Esophagus muscularis mucosa (tissue), 4 donors: Measurements from ENCODE around the gene COL5A1. TPM values are rescaled to one million over a fixed set of nuclear protein-coding genes. Genes with fewer than 3 reads are reported as not detected.

Experiments
- DNase-seq: peaks from one replicate; pipeline ENCODE4 v3.0.0-alpha.2; 2017; ENCODE audit errors: extremely low spot score
- H3K27ac ChIP-seq, 4 donors: fragments of 200-600 bp; sonication (generic); replicated peaks in 1 of 4; 1 replicate in 3 of 4; 2 replicates in 1 of 4; pipeline ENCODE4 v1.5.1; 2016 to 2019; ENCODE audit warnings: mild to moderate bottlenecking in 1 of 4
- H3K27me3 ChIP-seq, 4 donors: fragments of 200-600 bp; sonication (generic); one replicate each; pipeline versions ENCODE4 v1.5.1 to v1.6.0; 2016 to 2019
- H3K36me3 ChIP-seq, 4 donors: fragments of 200-600 bp; sonication (generic); one replicate each; pipeline ENCODE4 v1.5.1; 2016 to 2019
- H3K4me1 ChIP-seq, 4 donors: fragments of 200-600 bp; sonication (generic); one replicate each; pipeline ENCODE4 v1.5.1; 2016 to 2019
- H3K4me3 ChIP-seq, 4 donors: fragments of 200-600 bp; sonication (generic); 1 replicate in 2 of 4; 2 replicates in 2 of 4; pipeline ENCODE4 v1.5.1; 2016 to 2019; ENCODE audit warnings: mild to moderate bottlenecking in 4 of 4, moderate library complexity in 1 of 4
- H3K9me3 ChIP-seq, 4 donors: fragments of 200-600 bp; sonication (generic); 1 replicate in 3 of 4; 2 replicates in 1 of 4; pipeline ENCODE4 v1.5.1; 2016 to 2019
- EP300 ChIP-seq: sonication (generic); formaldehyde crosslinking; IDR thresholded peaks from one replicate; pipeline ENCODE4 v1.6.1; 2017; ENCODE audit warnings: antibody characterized with exemption
- POLR2A ChIP-seq: fragments of 450-650 bp; IDR thresholded peaks from one replicate; pipeline ENCODE4 v1.6.1; 2017; ENCODE audit warnings: antibody characterized with exemption, moderate library complexity, mild to moderate bottlenecking, low read depth
- POLR2AphosphoS5 ChIP-seq, 2 donors: sonication (generic); formaldehyde crosslinking; IDR thresholded peaks; one replicate each; pipeline ENCODE4 v1.6.1; 2017; ENCODE audit warnings: antibody characterized with exemption in 2 of 2
- WGBS: methylation state at CpG from one replicate; pipeline ENCODE4 v1.1.5; 2018; 5-methylcytosine and 5-hydroxymethylcytosine counted together
- intact Hi-C: fragments of 100-400 bp; cut with DNase I; formaldehyde crosslinking; loops from one replicate; pipeline ENCODE4 v1.15.1; 2023
- total RNA-seq, 4 donors: library from RNA; depleted of rRNA; stranded (reverse); fragments of >200 nt; gene quantifications; one replicate each; pipeline versions ENCODE4 v1.1.0 to v1.2.1, GENCODE V29; 2016
- TF ChIP-seq, protein P1 (sequence below), 3 experiments: fragments of 200-600 bp in 2 of 3; fragments of 450-650 bp in 1 of 3; sonication (generic) in 2 of 3; IDR thresholded peaks; one replicate each; pipeline ENCODE4 v1.5.1; 2017 to 2019; ENCODE audit warnings: antibody characterized with exemption in 3 of 3, mild to moderate bottlenecking in 2 of 3, moderate library complexity in 1 of 3

COL5A1 gene
- total RNA-seq, 4 donors from 2014 or later, result 36.0 to 89.5 (median 56.4) TPM

DNA sequence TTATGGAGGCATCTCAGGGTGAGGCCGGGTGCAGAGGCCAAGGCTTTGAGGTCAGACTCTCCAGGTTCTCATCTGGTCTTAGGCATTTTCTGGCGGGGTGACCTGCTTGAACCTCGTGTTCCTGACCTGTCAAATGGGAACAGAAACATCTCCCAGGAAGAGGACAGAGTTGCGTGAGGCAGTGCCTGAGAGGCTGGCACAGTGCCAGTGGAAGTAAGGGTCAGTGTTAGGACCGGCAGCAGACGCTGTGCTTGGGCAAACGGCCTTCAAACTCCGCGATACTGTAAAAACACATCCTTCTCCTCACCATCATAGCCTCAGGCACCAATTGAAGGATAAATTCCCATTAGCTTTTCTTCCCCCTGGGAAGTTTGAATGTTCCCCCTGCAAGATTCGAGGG is 183.4 kb downstream of the COL5A1 start:
- H3K36me3 ChIP-seq, result peaks cover 14 to 98% (median 73%) of the 10 kb centered on the region in 4 donors
- 90% methylated on average over 2 of the region's 10 CpGs for WGBS
- H3K4me1 ChIP-seq, result no peaks in the 10 kb centered on the region
- no peaks in the 10 kb centered on the region for H3K27me3 ChIP-seq
- no peaks in the 10 kb centered on the region for H3K9me3 ChIP-seq
- no peak overlapping the region for H3K27ac ChIP-seq
- DNase-seq, result no peak
- no peak overlapping the region for H3K4me3 ChIP-seq
- intact Hi-C loops, result no loop called here
- TF ChIP-seq POLR2AphosphoS5 (IDR thresholded peaks at IDR 0.05), result no peak
- TF ChIP-seq POLR2A, result no peak
- TF ChIP-seq EP300, result no peak
- TF ChIP-seq, protein P1, sequence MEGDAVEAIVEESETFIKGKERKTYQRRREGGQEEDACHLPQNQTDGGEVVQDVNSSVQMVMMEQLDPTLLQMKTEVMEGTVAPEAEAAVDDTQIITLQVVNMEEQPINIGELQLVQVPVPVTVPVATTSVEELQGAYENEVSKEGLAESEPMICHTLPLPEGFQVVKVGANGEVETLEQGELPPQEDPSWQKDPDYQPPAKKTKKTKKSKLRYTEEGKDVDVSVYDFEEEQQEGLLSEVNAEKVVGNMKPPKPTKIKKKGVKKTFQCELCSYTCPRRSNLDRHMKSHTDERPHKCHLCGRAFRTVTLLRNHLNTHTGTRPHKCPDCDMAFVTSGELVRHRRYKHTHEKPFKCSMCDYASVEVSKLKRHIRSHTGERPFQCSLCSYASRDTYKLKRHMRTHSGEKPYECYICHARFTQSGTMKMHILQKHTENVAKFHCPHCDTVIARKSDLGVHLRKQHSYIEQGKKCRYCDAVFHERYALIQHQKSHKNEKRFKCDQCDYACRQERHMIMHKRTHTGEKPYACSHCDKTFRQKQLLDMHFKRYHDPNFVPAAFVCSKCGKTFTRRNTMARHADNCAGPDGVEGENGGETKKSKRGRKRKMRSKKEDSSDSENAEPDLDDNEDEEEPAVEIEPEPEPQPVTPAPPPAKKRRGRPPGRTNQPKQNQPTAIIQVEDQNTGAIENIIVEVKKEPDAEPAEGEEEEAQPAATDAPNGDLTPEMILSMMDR (IDR thresholded peaks at IDR 0.05), result no peak

DNA sequence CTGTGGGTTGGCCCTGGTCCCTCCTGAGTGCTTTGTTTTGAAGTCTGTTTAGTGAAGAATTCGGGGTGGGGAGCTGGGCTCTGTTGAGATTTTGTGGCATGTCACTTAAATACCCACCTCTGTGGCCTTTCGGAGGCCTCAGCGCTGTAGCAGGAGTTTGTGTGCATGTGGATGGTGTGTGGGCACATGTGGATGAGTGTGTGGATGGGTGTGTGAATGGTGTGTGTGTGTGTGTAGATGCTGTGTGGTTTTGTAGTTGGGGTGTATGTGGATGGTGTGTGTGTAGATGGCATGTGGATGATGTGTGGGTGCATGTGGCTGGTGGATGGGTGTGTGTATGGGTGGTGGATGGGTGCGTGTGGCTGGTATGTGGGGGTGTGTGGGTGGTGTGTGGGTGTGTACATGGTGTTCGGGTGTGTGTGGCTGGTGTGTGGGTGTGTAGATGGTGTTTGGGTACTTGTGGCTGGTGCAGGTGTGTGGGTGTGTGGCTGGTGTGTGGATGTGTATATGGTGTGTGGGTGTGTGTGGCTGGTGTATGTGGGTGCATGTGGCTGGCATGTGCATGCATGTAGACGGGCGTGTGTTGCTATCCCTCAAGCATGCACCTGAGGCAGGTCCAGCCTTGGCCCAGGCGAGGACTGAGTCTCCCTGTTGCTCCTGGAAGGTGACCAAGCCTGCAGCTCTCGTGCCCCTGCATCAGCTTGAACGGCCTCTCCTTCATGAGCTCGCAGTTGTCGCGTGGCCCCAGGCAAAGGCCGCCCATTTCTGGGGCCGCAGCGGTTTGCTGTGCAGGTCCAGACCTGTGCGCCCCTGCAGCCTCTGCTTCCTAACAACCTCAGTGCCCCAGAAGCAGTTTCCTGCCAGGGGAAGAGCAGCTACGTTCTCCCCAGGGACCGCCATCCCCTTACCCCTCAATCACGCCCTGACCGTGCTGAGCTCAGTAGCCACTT is 185.0 kb downstream of the COL5A1 start:
- Histone ChIP-seq H3K9me3 (no peaks in the 10 kb centered on the region), H3K36me3 (peaks cover 11 to 98% (median 76%) of the 10 kb centered on the region in 4 donors), H3K4me3 (no peak overlapping the region), H3K4me1 (no peaks in the 10 kb centered on the region), H3K27me3 (no peaks in the 10 kb centered on the region), H3K27ac (no peak overlapping the region)
- intact Hi-C loops, result no loop called here
- WGBS, result 83% methylated on average over 9 of the region's 21 CpGs
- DNase-seq, result no peak
- TF ChIP-seq, protein P1 (IDR thresholded peaks at IDR 0.05), result no peak
- TF ChIP-seq EP300, result no peak
- TF ChIP-seq POLR2A, result no peak
- TF ChIP-seq POLR2AphosphoS5 (IDR thresholded peaks at IDR 0.05), result no peak

DNA sequence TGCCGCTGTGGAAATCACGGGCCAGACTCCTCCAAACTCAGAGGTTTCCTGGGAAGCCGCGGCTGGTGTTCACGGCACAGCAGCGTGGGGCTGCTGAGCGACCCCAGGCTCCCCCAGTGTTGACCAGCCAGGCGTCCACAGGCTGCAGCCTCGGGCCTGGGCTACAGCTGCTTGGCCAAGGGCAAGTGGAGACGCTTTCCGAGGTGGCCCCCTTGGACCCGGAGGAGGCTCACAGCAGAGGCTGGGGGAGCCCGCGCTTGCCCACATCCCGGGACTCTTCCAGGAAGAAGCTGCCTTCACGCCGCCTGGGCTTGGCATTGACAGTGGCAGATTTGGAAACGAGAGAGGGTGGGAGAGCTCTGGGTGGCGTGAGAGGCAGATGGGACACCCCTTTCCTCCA is 186.0 kb downstream of the COL5A1 start:
- DNase-seq, result no peak
- intact Hi-C loops, result no loop called here
- H3K36me3 ChIP-seq, result peaks cover 11 to 98% (median 76%) of the 10 kb centered on the region in 4 donors

DNA sequence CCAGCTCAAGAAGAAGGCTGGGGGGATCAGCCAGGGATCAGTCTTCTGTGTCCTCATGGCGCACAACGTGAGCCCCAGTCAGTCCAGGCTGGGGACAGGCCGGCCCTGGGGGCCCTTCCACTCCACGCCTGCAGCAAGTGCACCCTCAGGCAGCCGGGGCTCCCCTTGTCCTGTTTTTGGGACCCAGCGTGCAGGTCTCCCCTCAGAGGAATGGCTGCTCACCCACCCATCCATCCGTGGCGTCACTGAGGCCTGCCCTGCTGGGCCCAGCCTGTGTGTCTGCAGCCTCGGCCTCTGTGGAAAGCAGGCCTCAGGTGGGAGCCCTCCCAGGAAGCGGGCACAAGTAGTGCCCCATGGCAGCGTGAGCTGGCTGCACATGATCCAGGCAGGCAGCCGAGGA is 186.4 kb downstream of the COL5A1 start:
- no peak for DNase-seq
- Histone ChIP-seq H3K4me3 (no peak overlapping the region), H3K4me1 (no peaks in the 10 kb centered on the region), H3K27ac (no peak overlapping the region), H3K27me3 (no peaks in the 10 kb centered on the region), H3K9me3 (no peaks in the 10 kb centered on the region), H3K36me3 (peaks cover 11 to 98% (median 74%) of the 10 kb centered on the region in 4 donors)
- TF ChIP-seq, protein P1 (IDR thresholded peaks at IDR 0.05), result no peak
- no peak for TF ChIP-seq POLR2AphosphoS5 (IDR thresholded peaks at IDR 0.05)
- TF ChIP-seq POLR2A, result no peak
- TF ChIP-seq EP300, result no peak
- WGBS, result 89% methylated on average over 11 of the region's 12 CpGs
- intact Hi-C loops, result no loop called here

More for the DNA sequence above, 186.0 kb downstream of the COL5A1 start:
- no peaks in the 10 kb centered on the region for H3K27me3 ChIP-seq
- no peak overlapping the region for H3K4me3 ChIP-seq
- TF ChIP-seq, protein P1 (IDR thresholded peaks at IDR 0.05), result no peak
- no peak for TF ChIP-seq POLR2A
- 94% methylated on average over 5 of the region's 19 CpGs for WGBS
- no peaks in the 10 kb centered on the region for H3K9me3 ChIP-seq
- no peak overlapping the region for H3K27ac ChIP-seq
- H3K4me1 ChIP-seq, result no peaks in the 10 kb centered on the region
